GM21381 (cell line): ENCODE data around the gene RAD51B.

Experiments used
- ATAC-seq: cut with Tn5 transposase; IDR thresholded peaks from one replicate; pipeline ENCODE4 v1.9.1; 2021; ENCODE audit warnings: mild to moderate bottlenecking, moderate library complexity; ENCODE audit not compliant: unreplicated experiment

RAD51B gene

DNA sequence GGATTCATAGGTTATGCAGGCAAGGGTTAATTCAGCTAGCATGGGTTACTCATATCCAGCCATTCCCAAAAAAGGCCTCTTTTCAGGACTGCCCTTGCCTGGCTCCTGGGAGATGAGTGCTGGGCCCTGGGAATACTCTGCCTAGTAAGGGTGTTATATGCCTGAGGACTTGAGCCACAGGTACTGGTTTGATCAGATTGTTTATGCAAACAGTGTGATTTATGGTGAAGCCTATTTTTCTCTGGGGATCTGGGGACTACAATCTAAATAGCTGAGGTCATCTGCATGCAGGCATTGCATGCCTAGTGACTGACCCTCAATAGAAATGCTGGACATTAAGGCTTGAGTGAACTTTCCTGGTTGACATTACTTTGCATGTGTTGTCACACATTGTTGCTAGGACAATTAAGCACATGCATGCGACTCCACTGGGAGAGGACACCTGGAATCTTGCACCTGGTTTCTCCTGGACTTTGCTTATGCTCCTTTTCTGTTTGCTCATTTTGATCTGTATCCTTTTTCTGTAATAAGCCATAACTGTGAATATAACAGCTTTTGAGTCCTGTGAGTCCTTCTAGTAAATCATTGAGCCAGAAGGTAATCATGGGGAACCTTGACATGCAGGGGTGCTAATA, 73.0 kb downstream of the RAD51B start:
- no peak for ATAC-seq

DNA sequence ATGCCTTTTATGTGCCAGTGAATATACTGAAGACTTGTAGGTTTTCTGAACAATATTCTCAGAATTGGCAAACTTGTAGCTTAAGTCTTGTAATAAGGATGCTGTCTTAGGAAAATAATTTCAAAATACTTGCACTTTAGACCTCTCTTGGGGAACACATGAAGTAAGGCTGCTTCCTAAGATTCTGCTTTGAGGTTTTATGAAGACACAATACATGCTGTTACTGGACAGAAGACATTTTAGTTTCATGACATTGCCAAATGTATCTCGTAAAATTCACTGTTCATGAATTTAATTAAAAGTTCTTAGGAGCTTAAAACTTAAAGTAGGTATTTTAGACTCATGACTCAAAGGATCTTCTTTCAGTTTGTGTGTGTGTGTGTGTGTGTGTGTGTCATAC, 80.7 kb downstream of the RAD51B start:
- no peak for ATAC-seq

GRCh38 chr14:67908052-67908754, 88.6 kb downstream of the RAD51B start:
- no peak for ATAC-seq

DNA sequence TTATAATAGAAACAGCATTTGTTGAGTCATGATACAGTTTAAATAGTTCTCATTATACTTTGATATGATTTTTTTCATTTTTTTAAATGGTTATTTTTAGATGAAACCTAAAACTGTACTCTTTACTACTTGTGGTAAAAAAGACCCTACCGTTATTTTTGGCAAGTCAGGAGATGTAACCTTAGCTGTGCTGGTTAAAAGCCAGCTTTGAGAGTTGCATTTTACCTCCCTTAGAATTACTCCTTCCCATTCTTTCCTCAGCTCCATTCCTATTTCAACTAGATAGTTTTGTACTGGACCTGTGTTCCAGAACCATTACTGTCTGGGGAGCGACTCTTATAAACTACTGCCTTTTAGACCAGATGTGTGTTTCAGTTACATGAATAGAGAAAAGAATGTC, 92.0 kb downstream of the RAD51B start:
- no peak for ATAC-seq

DNA sequence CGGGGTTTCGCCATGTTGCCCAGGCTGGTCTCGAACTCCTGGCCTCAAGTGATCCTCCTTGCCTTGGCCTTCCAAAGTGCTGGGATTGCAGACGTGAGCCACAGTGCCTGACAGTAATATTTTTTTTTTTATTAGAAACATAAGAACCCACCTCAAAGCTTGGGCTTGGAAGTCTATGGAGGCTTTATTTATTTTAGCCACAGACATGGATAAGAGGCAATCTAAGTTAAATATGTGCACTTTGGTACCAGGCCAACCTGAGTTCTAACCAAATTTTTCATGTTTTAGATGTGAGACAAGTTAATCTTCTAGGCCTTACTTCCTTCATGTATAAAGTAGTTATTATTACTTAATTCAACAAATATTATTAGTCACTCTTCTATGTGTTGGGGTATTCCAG, 96.9 kb downstream of the RAD51B start:
- no peak for ATAC-seq

- ATAC-seq: no peak
These were observed 97.4 kb downstream of the RAD51B start for GRCh38 chr14:67917006-67917405.

GRCh38 chr14:67918838-67919237, 99.3 kb downstream of the RAD51B start:
- ATAC-seq: no peak

DNA sequence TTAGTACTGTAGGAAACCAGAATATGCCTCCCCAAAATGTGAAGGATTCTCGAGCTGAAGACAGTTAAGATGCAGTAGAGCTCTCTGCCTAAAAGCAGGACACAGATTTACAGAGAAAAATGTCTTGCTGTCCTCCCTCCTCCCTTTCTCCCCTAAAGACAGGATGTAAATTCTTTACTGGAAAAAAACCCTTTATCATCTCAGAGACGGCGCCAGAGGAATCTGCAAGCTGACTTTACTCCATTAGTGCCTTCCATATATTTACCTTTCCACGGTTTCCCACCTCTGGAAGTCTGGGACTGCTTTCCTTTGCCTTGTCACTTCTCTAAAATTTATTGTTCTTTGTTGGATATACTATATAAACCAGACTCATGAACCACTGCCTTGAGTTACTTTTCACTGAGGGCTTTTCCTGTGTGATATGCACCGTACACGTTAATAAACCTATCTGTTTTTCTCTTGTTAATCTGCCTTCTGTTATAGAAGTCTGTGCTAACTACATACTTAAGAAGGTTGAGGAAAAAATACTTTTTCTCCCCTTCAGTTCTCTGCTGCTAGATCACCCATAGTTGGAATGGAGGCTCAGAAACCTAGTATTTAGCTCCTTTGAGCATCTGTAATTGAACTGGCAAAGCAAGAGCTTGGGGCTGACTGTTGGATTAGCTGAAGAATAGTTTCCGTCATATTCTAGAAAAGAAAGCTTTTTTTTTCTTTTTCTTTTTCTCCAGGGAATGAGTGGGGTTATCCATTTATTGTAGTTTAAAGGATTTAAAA, 99.9 kb downstream of the RAD51B start:
- ATAC-seq: no peak

- no peak for ATAC-seq
These were observed 107.2 kb downstream of the RAD51B start for GRCh38 chr14:67926821-67927220.

DNA sequence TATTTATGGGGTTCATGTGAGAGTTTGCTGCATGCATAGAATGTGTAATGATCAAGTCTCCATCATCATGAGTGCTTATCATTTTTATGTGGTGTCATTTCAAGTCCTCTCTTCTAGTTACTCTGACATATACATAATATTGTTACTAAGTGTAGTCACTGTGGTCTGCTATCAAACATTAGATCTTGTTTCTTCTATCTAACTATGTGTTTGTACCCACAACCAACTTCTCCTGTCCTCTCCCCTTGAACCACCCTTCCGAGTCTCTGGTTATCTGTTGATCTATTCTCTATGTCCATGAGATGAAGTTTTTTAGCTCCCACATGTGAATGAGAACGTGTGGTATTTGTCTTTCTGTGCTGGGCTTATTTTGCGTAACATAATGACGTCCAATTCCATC, 107.7 kb downstream of the RAD51B start:
- no peak for ATAC-seq

DNA sequence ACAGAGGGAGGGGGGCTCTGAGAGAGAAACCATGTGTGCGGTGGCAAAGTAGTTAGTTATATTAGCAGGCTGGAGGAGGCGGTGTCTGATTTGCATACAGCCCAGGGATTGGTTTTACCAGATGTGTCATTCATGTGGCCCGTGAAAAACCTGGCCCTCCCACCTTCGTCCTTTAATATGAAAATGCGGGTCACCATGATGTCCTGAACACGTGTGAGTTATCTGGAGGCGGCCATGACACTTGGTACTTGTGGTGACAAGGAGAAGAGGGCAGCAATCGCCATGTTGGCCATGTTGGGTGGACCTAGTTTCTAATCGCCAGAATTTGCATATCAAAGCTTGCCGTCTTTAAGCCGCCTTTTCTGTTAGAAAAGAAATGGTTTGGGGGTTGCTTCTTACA, 108.8 kb downstream of the RAD51B start:
- no peak for ATAC-seq

- ATAC-seq: no peak
These were observed 113.2 kb downstream of the RAD51B start for GRCh38 chr14:67932708-67933246.

- ATAC-seq: no peak
These were observed 113.7 kb downstream of the RAD51B start for GRCh38 chr14:67933266-67933665.

GRCh38 chr14:67934087-67934486, 114.5 kb downstream of the RAD51B start:
- ATAC-seq: no peak

- no peak for ATAC-seq
These were observed 115.3 kb downstream of the RAD51B start for GRCh38 chr14:67934862-67935261.

GRCh38 chr14:67935371-67935770, 115.8 kb downstream of the RAD51B start:
- no peak for ATAC-seq

DNA sequence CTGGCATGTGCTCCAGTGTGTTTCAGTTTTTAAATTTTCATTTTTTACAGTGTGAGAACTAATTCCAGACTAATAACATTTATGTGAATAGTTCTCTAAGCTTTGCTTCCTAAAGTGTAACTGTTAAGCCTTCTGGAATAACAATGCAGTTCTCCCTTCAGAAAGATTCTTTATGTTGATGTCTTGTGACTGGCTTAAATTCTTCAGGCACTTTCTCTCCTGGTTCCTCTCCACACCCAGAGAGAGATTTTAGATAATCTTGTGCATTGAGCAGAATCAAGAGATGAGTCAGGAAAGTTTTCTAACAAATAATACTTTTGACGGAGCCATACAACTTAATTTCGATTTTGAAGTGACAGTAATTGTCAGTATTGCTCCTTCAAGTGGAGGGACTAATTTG, 118.5 kb downstream of the RAD51B start:
- ATAC-seq: no peak

GRCh38 chr14:67940486-67941455, 121.2 kb downstream of the RAD51B start:
- ATAC-seq: no peak

- ATAC-seq: no peak
These were observed 122.0 kb downstream of the RAD51B start for GRCh38 chr14:67941456-67942018.

- no peak for ATAC-seq
These were observed 122.6 kb downstream of the RAD51B start for GRCh38 chr14:67942080-67942710.
